NCI-H2107 (cell line): ENCODE results near the gene NADSYN1.

ENCODE experiments used
- DNase-seq: peaks from one replicate; lab custom pipeline; 2025; lab: John Stamatoyannopoulos, UW

The NADSYN1 gene

DNA sequence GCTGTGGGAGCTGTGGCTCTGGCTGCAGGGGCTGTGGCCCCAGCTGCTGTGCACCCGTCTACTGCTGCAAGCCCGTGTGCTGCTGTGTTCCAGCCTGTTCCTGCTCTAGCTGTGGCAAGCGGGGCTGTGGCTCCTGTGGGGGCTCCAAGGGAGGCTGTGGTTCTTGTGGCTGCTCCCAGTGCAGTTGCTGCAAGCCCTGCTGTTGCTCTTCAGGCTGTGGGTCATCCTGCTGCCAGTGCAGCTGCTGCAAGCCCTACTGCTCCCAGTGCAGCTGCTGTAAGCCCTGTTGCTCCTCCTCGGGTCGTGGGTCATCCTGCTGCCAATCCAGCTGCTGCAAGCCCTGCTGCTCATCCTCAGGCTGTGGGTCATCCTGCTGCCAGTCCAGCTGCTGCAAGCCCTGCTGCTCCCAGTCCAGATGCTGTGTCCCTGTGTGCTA lies 95.7 kb downstream of the NADSYN1 start:
- no peak for DNase-seq
